ENCODE measurements around the gene TMED6. TPM values are rescaled to one million over a fixed set of nuclear protein-coding genes. Genes with fewer than 3 reads are reported as not detected.
A peak's percentile ranks its signal among the peaks of the same experiment; 100 is the strongest.

Gene TMED6
- total and polyA plus RNA-seq, 2 donors (not counting 3 experiments of a cell fraction or from before 2014, with no cell fraction given) = 1.2 TPM; not detected in 1

- DNase-seq (ENCODE audit: low read depth, low spot score) (peak; percentile 79), FAIRE-seq (no peak)
- Histone ChIP-seq H3K9ac (replicated peaks; ENCODE audit: extremely low read depth, insufficient read depth, low read length) (peak overlapping the region; percentile 33), H3K4me1 (ENCODE audit: control insufficient read depth, extremely low read depth, insufficient read depth, low read length) (peaks cover 25% of the 10 kb centered on the region), H3K36me3 (ENCODE audit: control insufficient read depth in 2 of 2, extremely low read depth in 1 of 2, insufficient read depth in 2 of 2, low read length in 2 of 2) (peaks cover 4 to 5% of the 10 kb centered on the region in 2 experiments), H4K20me1 (replicated peaks; ENCODE audit: control insufficient read depth, extremely low read depth, insufficient read depth, low read length) (peaks cover 4% of the 10 kb centered on the region), H3K9me1 (replicated peaks; ENCODE audit: control insufficient read depth, extremely low read depth, insufficient read depth, low read length) (no peaks in the 10 kb centered on the region), H3K27me3 (ENCODE audit: control insufficient read depth in 2 of 2, insufficient read depth in 2 of 2, low read length in 2 of 2) (no peaks in the 10 kb centered on the region), H3K4me2 (ENCODE audit: insufficient read depth, low read length) (peak overlapping the region; percentile 23), H3K9me3 (replicated peaks; ENCODE audit: control insufficient read depth, insufficient read depth, low read length) (no peaks in the 10 kb centered on the region), H2AFZ (ENCODE audit: low read depth, low read length) (no peak overlapping the region), H3K4me3 (replicated peaks in 1 of 3; ENCODE audit: insufficient read depth in 1 of 3, low read depth in 1 of 3, low read length in 3 of 3) (no peak overlapping the region), H3K79me2 (ENCODE audit: control insufficient read depth, insufficient read depth, low read length) (peaks cover 13% of the 10 kb centered on the region), H3K27ac (ENCODE audit: insufficient read depth, low read depth, low read length) (peak overlapping the region; percentile 78)
- dilution Hi-C loops (cut with MboI; ENCODE audit: extremely low pct_ligation_motif_present, low sequenced_read_pairs) (no loop called here), intact Hi-C loops (cut with micrococcal nuclease) (no loop called here)
- TF ChIP-seq GATA2 (IDR thresholded peaks at IDR 0.05; ENCODE audit: insufficient read depth, insufficient read length, low read depth, low read length) = peak; percentile 61
- peak; percentile 73 for TF ChIP-seq FOS (IDR thresholded peaks at IDR 0.05; ENCODE audit: borderline replicate concordance, insufficient read depth, low read length)
- TF ChIP-seq EZH2 (IDR thresholded peaks at IDR 0.05; ENCODE audit: borderline replicate concordance, low read depth, low read length, severe bottlenecking) = no peak
- TF ChIP-seq JUN (IDR thresholded peaks at IDR 0.05; ENCODE audit: borderline replicate concordance, insufficient read depth, insufficient read length, low read depth) = peak; percentile 48
- POLR2A ChIA-PET = interaction anchor here (0.6 to 0.8 kb wide), 4 partner anchors 34 to 348 kb away, joined by 4 to 12 read pairs (median 6); partner anchors contain the start of gene NQO1
- no TSS peak for BruUV-seq (replicated peaks)
- CTCF ChIA-PET = interaction anchor here (0.6 to 1.6 kb wide), 7 partner anchors 14 to 297 kb away, joined by 3 to 16 read pairs (median 4); no protein-coding TSS in a partner anchor
Measured at GRCh38 chr16:69378760-69379159, 27.2 kb upstream of the TMED6 start.

DNA sequence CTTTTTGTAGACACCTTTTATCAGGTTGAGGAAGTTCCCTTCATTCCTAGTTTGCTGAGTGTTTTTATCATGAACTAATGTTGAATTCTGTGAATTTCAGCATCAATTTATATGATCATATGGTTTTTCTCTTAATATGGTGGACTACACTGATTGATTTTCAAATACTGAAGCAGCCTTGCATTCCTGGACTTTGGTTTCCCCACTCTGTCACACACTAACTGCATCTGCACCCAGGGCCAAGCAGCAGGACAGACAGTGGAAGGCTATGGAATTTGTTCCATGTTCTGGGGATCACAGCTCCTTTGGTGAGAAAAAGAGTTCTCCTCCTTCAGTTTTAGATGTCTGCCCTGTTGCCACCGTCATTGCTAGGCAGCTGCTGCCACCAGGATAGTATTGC lies 26.4 kb upstream of the TMED6 start:
- Histone ChIP-seq H3K9me1 (replicated peaks; ENCODE audit: control insufficient read depth, extremely low read depth, insufficient read depth, low read length) (no peaks in the 10 kb centered on the region), H3K4me1 (ENCODE audit: control insufficient read depth, extremely low read depth, insufficient read depth, low read length) (peaks cover 24% of the 10 kb centered on the region), H3K9ac (replicated peaks; ENCODE audit: extremely low read depth, insufficient read depth, low read length) (no peak overlapping the region), H3K79me2 (ENCODE audit: control insufficient read depth, insufficient read depth, low read length) (peaks cover 10% of the 10 kb centered on the region), H3K4me2 (ENCODE audit: insufficient read depth, low read length) (peak overlapping the region; percentile 23), H3K4me3 (replicated peaks in 1 of 3; ENCODE audit: insufficient read depth in 1 of 3, low read depth in 1 of 3, low read length in 3 of 3) (no peak overlapping the region), H3K36me3 (ENCODE audit: control insufficient read depth in 2 of 2, extremely low read depth in 1 of 2, insufficient read depth in 2 of 2, low read length in 2 of 2) (peaks cover 2 to 4% of the 10 kb centered on the region in 2 experiments), H3K9me3 (replicated peaks; ENCODE audit: control insufficient read depth, insufficient read depth, low read length) (no peaks in the 10 kb centered on the region), H2AFZ (ENCODE audit: low read depth, low read length) (no peak overlapping the region), H4K20me1 (replicated peaks; ENCODE audit: control insufficient read depth, extremely low read depth, insufficient read depth, low read length) (peaks cover 4% of the 10 kb centered on the region), H3K27ac (ENCODE audit: insufficient read depth, low read depth, low read length) (peak overlapping the region; percentile 56), H3K27me3 (ENCODE audit: control insufficient read depth in 2 of 2, insufficient read depth in 2 of 2, low read length in 2 of 2) (no peaks in the 10 kb centered on the region)
- ChIA-PET CTCF (interaction anchor here (0.6 to 1.6 kb wide), 7 partner anchors 13 to 298 kb away, joined by 3 to 16 read pairs (median 4); no protein-coding TSS in a partner anchor), POLR2A (interaction anchor here (0.6 to 0.8 kb wide), 4 partner anchors 34 to 348 kb away, joined by 4 to 12 read pairs (median 6); partner anchors contain the start of gene NQO1)
- no TSS peak for BruUV-seq (replicated peaks)
- DNase-seq (ENCODE audit: low read depth, low spot score) = no peak
- TF ChIP-seq EZH2 (IDR thresholded peaks at IDR 0.05; ENCODE audit: borderline replicate concordance, low read depth, low read length, severe bottlenecking) (no peak), MAX (IDR thresholded peaks at IDR 0.05; ENCODE audit: insufficient read depth, insufficient read length) (no peak)
- FAIRE-seq = no peak
- intact Hi-C loops (cut with micrococcal nuclease) (no loop called here), dilution Hi-C loops (cut with MboI; ENCODE audit: extremely low pct_ligation_motif_present, low sequenced_read_pairs) (no loop called here)

Measured in endothelial cell of umbilical vein (primary cell).